ENCODE measurements around the gene AMPH. TPM values are rescaled to one million over a fixed set of nuclear protein-coding genes. Genes with fewer than 3 reads are reported as not detected.

The AMPH gene
- total and polyA plus RNA-seq, 8 donors: 0.22 to 6.8 (median 1.3) TPM

DNA sequence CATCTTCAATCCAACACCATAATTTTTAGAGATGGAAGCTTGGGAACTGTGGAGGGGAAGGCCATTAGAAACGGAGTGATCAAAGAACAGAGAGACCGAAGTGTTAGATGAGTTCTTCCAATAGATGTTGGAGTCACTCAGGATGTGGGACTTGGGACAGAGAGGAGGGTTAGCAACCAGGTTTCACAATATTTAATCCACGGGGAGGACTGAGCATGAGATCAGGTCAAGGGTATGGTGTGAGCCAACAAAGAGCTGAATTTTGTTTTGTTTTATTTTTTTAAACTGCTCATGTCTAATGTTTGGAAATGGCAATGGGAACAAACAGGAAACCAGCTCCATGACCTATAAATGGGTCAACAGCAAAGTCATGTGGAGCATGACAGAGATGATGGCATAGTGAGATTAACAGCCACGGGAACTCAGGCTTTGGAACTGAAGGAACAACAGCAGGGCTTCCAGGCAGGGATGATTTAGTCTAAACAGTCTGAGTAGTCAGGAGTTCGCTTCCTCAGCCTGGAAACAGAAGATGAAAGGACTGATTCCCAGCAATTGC is 38.9 kb upstream of the AMPH start:
- H3K27ac ChIP-seq: no peak overlapping the region
- 48 to 63% methylated on average over 5 of the region's 5 CpGs for WGBS, 2 donors
- no peak overlapping the region for H3K4me3 ChIP-seq
- no peaks in the 10 kb centered on the region for H3K9me3 ChIP-seq
- FAIRE-seq (no peak), ATAC-seq (no peak), DNase-seq (no peak)
- no peaks in the 10 kb centered on the region for H3K4me1 ChIP-seq
- TF ChIP-seq, protein P1, sequence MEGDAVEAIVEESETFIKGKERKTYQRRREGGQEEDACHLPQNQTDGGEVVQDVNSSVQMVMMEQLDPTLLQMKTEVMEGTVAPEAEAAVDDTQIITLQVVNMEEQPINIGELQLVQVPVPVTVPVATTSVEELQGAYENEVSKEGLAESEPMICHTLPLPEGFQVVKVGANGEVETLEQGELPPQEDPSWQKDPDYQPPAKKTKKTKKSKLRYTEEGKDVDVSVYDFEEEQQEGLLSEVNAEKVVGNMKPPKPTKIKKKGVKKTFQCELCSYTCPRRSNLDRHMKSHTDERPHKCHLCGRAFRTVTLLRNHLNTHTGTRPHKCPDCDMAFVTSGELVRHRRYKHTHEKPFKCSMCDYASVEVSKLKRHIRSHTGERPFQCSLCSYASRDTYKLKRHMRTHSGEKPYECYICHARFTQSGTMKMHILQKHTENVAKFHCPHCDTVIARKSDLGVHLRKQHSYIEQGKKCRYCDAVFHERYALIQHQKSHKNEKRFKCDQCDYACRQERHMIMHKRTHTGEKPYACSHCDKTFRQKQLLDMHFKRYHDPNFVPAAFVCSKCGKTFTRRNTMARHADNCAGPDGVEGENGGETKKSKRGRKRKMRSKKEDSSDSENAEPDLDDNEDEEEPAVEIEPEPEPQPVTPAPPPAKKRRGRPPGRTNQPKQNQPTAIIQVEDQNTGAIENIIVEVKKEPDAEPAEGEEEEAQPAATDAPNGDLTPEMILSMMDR (IDR thresholded peaks at IDR 0.05): no peak
- H3K27me3 ChIP-seq: no peaks in the 10 kb centered on the region
- intact Hi-C loops (cut with DNase I): no loop called here
- no peaks in the 10 kb centered on the region for H3K36me3 ChIP-seq

DNA sequence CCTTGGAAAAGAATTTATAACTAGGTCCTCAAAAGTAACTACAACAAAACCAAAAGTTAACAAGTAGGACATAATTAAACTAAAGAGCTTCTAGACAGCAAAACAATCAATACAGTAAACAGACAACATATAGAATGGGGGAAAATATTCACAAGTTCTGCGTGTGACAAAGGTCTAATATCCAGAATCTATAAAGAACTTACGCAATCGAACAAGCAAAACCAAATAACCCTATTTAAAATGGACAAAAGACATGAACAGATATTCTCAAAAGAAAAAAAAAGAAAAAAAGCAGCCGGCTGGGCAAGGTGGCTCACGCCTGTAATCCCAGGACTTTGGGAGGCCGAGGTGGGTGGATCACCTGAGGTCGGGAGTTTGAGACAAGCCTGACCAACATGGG is 33.8 kb upstream of the AMPH start:
- DNase-seq (no peak), FAIRE-seq (no peak), ATAC-seq (no peak)
- Histone ChIP-seq H3K9me3 (no peaks in the 10 kb centered on the region), H3K27ac (no peak overlapping the region), H3K36me3 (no peaks in the 10 kb centered on the region), H3K4me1 (no peaks in the 10 kb centered on the region), H3K27me3 (no peaks in the 10 kb centered on the region), H3K4me3 (no peak overlapping the region)
- TF ChIP-seq, protein P1 (IDR thresholded peaks at IDR 0.05): no peak
- WGBS, 2 donors: 74 to 88% methylated on average over 7 of the region's 7 CpGs
- intact Hi-C loops (cut with DNase I): no loop called here

DNA sequence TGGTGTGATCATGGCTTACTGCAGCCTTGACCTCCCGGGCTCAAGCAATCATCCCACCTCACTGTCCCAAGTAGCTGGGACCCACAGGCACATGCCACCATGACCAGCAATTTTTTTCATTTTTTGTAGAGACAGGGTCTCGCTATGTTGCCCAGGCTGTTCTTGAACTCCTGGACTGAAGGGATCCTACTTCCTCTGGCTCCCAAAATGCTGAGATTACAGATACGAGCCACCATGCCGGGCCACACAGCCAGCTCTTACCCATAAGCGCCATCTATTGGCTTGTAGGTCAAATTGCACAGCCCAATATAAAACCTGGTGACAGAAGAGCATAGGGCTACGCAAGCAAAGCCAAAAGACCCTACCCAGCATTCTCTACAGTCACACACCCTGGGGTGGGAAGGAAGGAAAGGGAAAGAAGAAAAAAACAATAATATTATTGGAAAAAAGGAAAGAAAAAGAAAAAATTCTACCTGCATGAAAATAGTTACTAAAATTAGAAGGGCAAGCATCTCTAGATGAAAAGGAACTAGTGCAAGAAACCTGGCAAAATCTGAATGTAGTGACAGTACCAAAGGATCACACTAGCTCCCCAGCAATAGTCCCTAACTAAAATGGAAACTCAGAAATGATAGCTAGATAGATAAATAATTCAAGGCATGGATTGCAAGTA is 29.4 kb upstream of the AMPH start:
- TF ChIP-seq, protein P1 (IDR thresholded peaks at IDR 0.05): peak in 2 of 4 donors; percentile 19 to 24
- DNase-seq (no peak), ATAC-seq (peak in 3 of 4 donors; percentile 57 to 78 (median 63)), FAIRE-seq (no peak)
- Histone ChIP-seq H3K4me3 (no peak overlapping the region), H3K27me3 (no peaks in the 10 kb centered on the region), H3K9me3 (no peaks in the 10 kb centered on the region), H3K4me1 (no peaks in the 10 kb centered on the region), H3K36me3 (no peaks in the 10 kb centered on the region), H3K27ac (no peak overlapping the region)
- 30% methylated on average over 6 of the region's 6 CpGs for WGBS, 2 donors
- intact Hi-C loops (cut with DNase I): no loop called here

DNA sequence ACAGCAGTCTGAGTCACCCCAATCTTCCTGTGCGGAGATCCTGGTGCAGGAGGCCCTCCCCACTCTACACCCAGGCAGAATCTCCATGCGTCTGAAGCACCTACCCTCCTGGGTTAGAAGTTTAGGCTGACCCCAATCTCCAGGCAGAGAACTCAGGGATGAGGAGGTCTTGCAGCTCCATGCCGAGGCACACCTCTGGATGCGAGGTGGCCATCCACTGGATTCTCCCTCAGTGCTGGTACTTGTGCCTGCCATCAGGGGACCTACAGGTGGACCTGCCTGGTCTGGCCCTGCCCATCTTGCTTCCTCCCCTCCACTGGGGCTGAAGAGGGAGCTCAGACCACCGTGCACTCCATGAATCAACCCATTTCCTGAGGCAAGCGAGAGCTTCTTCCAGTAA is 28.8 kb upstream of the AMPH start:
- H3K27ac ChIP-seq: no peak overlapping the region
- H3K4me3 ChIP-seq: no peak overlapping the region
- intact Hi-C loops (cut with DNase I): no loop called here
- no peaks in the 10 kb centered on the region for H3K9me3 ChIP-seq
- no peak for DNase-seq
- H3K27me3 ChIP-seq: no peaks in the 10 kb centered on the region
- TF ChIP-seq, protein P1 (IDR thresholded peaks at IDR 0.05): no peak
- no peaks in the 10 kb centered on the region for H3K36me3 ChIP-seq
- no peak for FAIRE-seq
- no peaks in the 10 kb centered on the region for H3K4me1 ChIP-seq
- 76 to 80% methylated on average over 6 of the region's 6 CpGs for whole genome bisulfite sequencing, 2 donors
- no peak for ATAC-seq

DNA sequence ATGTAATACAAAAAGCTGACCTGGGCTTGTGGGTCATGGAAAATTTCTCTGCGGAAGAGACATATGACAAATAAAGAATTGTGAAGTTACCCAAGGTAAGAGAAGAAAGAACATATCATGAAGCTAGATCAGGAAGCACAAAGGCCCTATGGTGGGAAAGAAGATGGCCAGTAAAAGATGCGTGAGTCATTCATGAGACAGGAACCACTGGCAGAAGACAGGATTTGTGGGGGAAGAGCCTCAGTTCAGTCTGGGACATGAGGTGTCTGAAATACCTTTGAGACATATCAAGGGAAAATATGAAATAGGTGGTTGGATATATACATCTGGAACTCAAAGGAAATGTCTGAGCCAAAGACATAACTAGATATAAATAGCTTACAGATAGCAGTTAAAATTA is 27.7 kb upstream of the AMPH start:
- 74 to 94% methylated on average over 2 of the region's 2 CpGs for WGBS, 2 donors
- TF ChIP-seq, protein P1 (IDR thresholded peaks at IDR 0.05): no peak
- no peaks in the 10 kb centered on the region for H3K36me3 ChIP-seq
- no peaks in the 10 kb centered on the region for H3K27me3 ChIP-seq
- DNase-seq: no peak
- H3K4me3 ChIP-seq: no peak overlapping the region
- H3K9me3 ChIP-seq: no peaks in the 10 kb centered on the region
- FAIRE-seq: no peak
- H3K4me1 ChIP-seq: no peaks in the 10 kb centered on the region
- H3K27ac ChIP-seq: no peak overlapping the region
- intact Hi-C loops (cut with DNase I): no loop called here
- no peak for ATAC-seq
